GM12875 (cell line): ENCODE measurements around the gene KCNH1.

Source experiments
- H3K4me3 ChIP-seq: one replicate; pipeline ENCODE4 v1.5.1; 2011; ENCODE audit warnings: low read depth, low read length, control low read depth
- TF ChIP-seq, protein P1 (sequence below): IDR thresholded peaks from 2 replicates; pipeline ENCODE4 v1.5.1; 2011; ENCODE audit warnings: low read depth, mild to moderate bottlenecking, control low read depth, inconsistent platforms, low read length, moderate library complexity, borderline replicate concordance; ENCODE audit not compliant: insufficient read depth

KCNH1 gene

DNA sequence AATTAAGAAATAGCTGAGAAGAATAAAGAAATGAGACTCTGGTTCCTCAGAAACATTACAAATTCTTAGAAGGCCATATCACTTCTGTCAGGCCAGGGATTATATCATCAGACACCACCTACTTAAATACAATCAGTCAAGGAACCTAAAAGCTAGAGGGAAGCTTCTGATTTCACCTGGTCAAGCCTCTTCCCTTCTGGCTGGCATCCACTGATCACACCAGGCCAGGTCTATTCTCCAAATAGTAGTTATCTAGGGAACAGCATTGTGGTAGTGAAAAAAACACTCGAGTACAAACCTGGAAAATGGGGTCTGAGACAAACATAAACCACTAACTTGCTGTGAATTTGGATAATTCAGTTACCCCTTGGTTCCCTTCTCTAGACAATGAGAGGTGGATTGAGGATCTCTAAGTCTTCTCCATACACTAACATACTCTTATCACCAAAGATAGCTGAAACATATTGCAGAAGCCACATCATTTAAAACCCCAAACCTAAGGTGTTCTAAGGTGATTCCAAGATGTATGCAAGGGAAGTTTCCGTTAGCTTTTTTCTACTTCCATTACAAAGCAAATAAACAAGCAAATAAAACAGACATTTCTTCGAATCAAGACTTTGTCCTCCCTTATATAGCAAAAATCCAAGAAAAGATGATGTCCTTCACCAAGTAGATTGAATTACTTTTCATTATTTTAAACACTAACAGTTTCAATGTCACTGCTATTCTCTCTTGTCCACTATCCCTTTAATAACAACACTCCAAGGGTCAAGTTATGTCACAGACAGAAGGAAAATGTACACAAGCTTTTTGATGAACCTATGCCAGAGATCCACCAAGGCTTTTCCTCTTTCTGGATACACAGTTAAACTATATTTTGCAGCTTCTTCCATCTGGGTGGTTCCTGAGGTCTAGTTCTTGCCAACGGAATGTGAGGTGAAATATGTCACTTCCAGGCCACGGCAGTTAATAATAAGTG, 212.9 kb downstream of the KCNH1 start:
- TF ChIP-seq, protein P1, sequence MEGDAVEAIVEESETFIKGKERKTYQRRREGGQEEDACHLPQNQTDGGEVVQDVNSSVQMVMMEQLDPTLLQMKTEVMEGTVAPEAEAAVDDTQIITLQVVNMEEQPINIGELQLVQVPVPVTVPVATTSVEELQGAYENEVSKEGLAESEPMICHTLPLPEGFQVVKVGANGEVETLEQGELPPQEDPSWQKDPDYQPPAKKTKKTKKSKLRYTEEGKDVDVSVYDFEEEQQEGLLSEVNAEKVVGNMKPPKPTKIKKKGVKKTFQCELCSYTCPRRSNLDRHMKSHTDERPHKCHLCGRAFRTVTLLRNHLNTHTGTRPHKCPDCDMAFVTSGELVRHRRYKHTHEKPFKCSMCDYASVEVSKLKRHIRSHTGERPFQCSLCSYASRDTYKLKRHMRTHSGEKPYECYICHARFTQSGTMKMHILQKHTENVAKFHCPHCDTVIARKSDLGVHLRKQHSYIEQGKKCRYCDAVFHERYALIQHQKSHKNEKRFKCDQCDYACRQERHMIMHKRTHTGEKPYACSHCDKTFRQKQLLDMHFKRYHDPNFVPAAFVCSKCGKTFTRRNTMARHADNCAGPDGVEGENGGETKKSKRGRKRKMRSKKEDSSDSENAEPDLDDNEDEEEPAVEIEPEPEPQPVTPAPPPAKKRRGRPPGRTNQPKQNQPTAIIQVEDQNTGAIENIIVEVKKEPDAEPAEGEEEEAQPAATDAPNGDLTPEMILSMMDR, result no peak

DNA sequence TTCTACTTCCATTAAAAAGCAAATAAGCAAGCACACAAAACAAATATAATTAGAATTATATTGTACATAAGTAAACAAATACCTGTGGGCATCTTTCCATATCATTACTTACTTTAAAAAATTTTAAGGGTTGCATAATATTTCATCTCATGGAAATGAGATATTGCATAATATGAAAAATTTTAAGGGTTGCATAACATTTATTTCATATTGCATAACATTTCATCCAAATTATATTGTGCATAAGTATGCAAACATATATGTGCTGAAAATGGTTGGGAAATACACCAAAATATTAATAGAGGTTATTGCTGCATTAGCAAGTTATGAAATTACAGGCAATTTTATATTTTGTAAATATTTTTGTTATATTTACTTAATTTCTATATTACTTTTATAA, 213.7 kb downstream of the KCNH1 start:
- TF ChIP-seq, protein P1, result no peak
- H3K4me3 ChIP-seq, result no peak overlapping the region

More for the DNA sequence above, 212.9 kb downstream of the KCNH1 start:
- no peak overlapping the region for H3K4me3 ChIP-seq

DNA sequence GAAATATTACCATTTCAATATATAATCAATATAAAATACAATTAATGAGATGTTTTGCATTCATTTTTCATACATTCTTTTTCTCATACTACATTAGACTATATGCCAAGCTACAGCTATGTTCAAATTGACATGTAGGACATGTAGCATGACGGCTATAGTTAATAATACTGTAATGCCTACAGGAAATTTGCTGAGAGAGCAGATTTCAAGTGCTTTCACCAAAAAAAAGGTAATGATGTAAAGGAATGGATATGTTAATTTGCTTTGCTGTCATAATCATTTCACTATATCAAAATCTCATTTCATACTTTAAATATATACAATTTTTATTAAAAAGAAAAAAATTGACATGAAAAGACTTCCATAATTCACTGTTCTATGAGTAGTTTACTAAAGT, 215.1 kb downstream of the KCNH1 start:
- no peak overlapping the region for H3K4me3 ChIP-seq
- TF ChIP-seq, protein P1, result no peak

DNA sequence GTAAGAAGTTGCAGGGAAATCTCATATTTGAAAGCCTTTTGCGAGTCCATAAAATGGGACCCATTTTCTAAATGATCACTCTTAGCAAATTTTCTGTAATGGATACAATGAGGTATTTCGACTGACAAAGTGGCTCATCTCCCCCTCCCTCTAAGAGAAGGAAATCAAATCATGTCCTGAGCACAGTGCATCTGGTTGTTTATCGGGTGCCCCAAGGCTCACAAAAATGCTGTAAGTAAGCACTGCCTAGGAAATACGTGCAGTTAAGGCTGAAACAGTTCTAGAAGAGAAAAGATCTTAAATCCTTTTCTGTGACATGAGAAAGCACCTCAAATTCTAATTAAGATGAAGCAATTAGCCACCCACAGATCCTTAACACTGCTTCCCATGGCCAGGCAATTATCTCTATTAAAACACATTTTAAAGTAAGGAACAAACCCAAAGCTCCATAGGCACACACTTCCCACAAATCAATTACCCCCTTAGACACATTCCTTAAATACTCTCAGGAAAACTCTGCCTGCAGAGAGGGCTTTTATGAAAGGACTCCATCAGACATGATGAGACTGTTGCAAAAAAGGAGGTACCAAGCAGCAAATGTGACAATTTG, 216.3 kb downstream of the KCNH1 start:
- no peak overlapping the region for H3K4me3 ChIP-seq
- TF ChIP-seq, protein P1, result no peak

DNA sequence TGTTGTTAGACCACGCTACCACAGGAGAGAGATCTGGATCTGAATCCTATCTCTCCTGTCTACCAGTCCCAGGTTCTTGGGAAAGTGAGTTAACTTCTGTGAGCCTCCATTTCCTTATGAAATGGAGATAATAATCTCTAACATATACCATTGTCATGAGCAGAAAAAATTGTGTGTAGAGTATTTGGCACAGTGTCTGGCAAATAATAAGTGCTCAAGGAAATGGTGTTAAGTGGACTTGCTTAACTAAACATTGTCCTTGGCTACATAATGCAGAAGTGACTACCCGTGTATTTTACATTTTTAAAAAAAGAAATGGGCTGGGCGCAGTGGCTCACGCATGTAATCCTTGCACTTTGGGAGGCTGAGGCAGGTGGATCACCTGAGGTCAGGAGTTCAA, 217.4 kb downstream of the KCNH1 start:
- H3K4me3 ChIP-seq, result no peak overlapping the region
- TF ChIP-seq, protein P1, result no peak

DNA sequence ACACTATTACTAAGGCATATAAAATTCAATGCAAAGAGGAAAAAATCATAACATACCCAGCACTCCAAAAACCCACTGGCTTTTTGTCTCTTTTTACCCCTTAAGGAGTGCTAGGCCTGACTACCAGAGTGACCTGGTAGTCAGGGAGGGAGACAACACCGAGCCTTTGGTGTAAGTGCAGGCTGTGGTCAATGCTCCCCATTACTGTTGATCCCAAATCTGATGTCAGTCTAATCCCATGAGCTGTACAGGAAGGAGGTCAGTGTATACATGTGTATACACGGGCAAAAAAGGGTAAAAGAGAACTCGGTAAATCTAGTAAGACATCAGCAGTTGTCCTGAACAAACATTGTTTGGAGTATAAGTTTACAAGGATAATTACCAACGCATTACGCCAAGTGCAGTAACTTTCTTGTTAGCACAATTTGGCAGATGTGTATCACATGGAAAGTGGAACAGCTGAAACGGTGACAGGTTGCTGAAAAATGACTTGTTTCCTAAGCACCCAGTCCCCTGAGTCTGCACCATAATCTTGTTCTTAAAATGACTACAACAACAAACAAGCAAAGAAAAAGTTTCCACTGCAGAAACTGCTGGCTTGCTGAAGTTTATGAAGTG, 217.9 kb downstream of the KCNH1 start:
- TF ChIP-seq, protein P1, result no peak
- no peak overlapping the region for H3K4me3 ChIP-seq
